HG03558 (cell line): Measurements from ENCODE around the gene DGKI.

ENCODE experiments used
- ATAC-seq: cut with Tn5 transposase; IDR thresholded peaks from one replicate; pipeline ENCODE4 v1.9.1; 2021; ENCODE audit warnings: moderate number of reproducible peaks; ENCODE audit not compliant: unreplicated experiment; ENCODE audit errors: extremely low read depth

DGKI gene

GRCh38 chr7:137519947-137520346 lies 326.8 kb downstream of the DGKI start:
- ATAC-seq = no peak

- ATAC-seq = no peak
These were observed 327.5 kb downstream of the DGKI start for GRCh38 chr7:137519181-137519691.

- ATAC-seq = no peak
These were observed 333.7 kb downstream of the DGKI start for GRCh38 chr7:137513091-137513490.

- ATAC-seq = no peak
These were observed 339.7 kb downstream of the DGKI start for GRCh38 chr7:137507096-137507495.

GRCh38 chr7:137506031-137506430 lies 340.7 kb downstream of the DGKI start:
- ATAC-seq = no peak

- ATAC-seq = no peak
These were observed 345.2 kb downstream of the DGKI start for GRCh38 chr7:137501562-137501961.

GRCh38 chr7:137492889-137493288 lies 353.9 kb downstream of the DGKI start:
- no peak for ATAC-seq

GRCh38 chr7:137489880-137490279 lies 356.9 kb downstream of the DGKI start:
- ATAC-seq = no peak

- no peak for ATAC-seq
These were observed 358.7 kb downstream of the DGKI start for GRCh38 chr7:137488038-137488437.

GRCh38 chr7:137485818-137486217 lies 361.0 kb downstream of the DGKI start:
- no peak for ATAC-seq

GRCh38 chr7:137484326-137484725 lies 362.4 kb downstream of the DGKI start:
- ATAC-seq = no peak

GRCh38 chr7:137482466-137482865 lies 364.3 kb downstream of the DGKI start:
- ATAC-seq = no peak

GRCh38 chr7:137480824-137481365 lies 365.9 kb downstream of the DGKI start:
- ATAC-seq = no peak

- ATAC-seq = no peak
These were observed 366.4 kb downstream of the DGKI start for GRCh38 chr7:137480401-137480800.

GRCh38 chr7:137476937-137477336 lies 369.8 kb downstream of the DGKI start:
- ATAC-seq = no peak

GRCh38 chr7:137475966-137476365 lies 370.8 kb downstream of the DGKI start:
- no peak for ATAC-seq

GRCh38 chr7:137474540-137475026 lies 372.2 kb downstream of the DGKI start:
- no peak for ATAC-seq

GRCh38 chr7:137471128-137471527 lies 375.6 kb downstream of the DGKI start:
- ATAC-seq = no peak

- ATAC-seq = no peak
These were observed 376.9 kb downstream of the DGKI start for GRCh38 chr7:137469858-137470257.

GRCh38 chr7:137469191-137469811 lies 377.5 kb downstream of the DGKI start:
- no peak for ATAC-seq

- no peak for ATAC-seq
These were observed 383.9 kb downstream of the DGKI start for GRCh38 chr7:137462847-137463246.
